Measurements from ENCODE around the gene ACTN4.
"Not testable (repeated sequence)": the region's sequence is repeated elsewhere in the genome, so short reads cannot be mapped to it uniquely, and the experiment has no call there.

The ACTN4 gene

GRCh38 chr19:38765214-38765613 is 117.8 kb downstream of the ACTN4 start:
- no peak overlapping the region for H2AFZ ChIP-seq (ENCODE audit: low read depth, low read length)
- ATAC-seq (ENCODE audit: insufficient read depth, low read depth) = no peak
- H4K20me1 ChIP-seq (ENCODE audit: insufficient read depth, low read length) = no peaks in the 10 kb centered on the region
- H3K79me2 ChIP-seq (ENCODE audit: insufficient read depth, low read length) = no peaks in the 10 kb centered on the region
- H3K4me2 ChIP-seq (ENCODE audit: insufficient read depth, low read length) = no peak overlapping the region
- no peaks in the 10 kb centered on the region for H3K4me1 ChIP-seq (ENCODE audit: insufficient read depth, low read length)
- no peaks in the 10 kb centered on the region for H3K9me3 ChIP-seq (ENCODE audit: insufficient read depth, low read length, severe bottlenecking)
- no peaks in the 10 kb centered on the region for H3K36me3 ChIP-seq (ENCODE audit: insufficient read depth, low read length)
- no peak overlapping the region for H3K9ac ChIP-seq (ENCODE audit: low read depth, low read length)
- DNase-seq = no peak
- no peaks in the 10 kb centered on the region for H3K27me3 ChIP-seq (ENCODE audit: insufficient read depth, low read length, poor library complexity)
- H3K27ac ChIP-seq (ENCODE audit: low read length) = no peak overlapping the region
- H3K4me3 ChIP-seq (ENCODE audit: low read depth in 1 of 2, low read length in 2 of 2) = no peak overlapping the region
- TF ChIP-seq CTCF (IDR thresholded peaks at IDR 0.05; ENCODE audit: borderline replicate concordance, extremely low read depth, low read length, poor library complexity, severe bottlenecking) = no peak
- no peak for TF ChIP-seq EZH2 (IDR thresholded peaks at IDR 0.05; ENCODE audit: borderline replicate concordance, low read depth, low read length, severe bottlenecking)

GRCh38 chr19:38766276-38767047 is 119.0 kb downstream of the ACTN4 start:
- ATAC-seq (ENCODE audit: insufficient read depth, low read depth) (no peak), DNase-seq (no peak)
- H3K79me2 ChIP-seq (ENCODE audit: insufficient read depth, low read length) = no peaks in the 10 kb centered on the region
- TF ChIP-seq CTCF (IDR thresholded peaks at IDR 0.05; ENCODE audit: borderline replicate concordance, extremely low read depth, low read length, poor library complexity, severe bottlenecking) (no peak), EZH2 (IDR thresholded peaks at IDR 0.05; ENCODE audit: borderline replicate concordance, low read depth, low read length, severe bottlenecking) (no peak)
- no peak overlapping the region for H3K27ac ChIP-seq (ENCODE audit: low read length)
- H3K4me1 ChIP-seq (ENCODE audit: insufficient read depth, low read length) = no peaks in the 10 kb centered on the region
- no peak overlapping the region for H2AFZ ChIP-seq (ENCODE audit: low read depth, low read length)
- H3K9me3 ChIP-seq (ENCODE audit: insufficient read depth, low read length, severe bottlenecking) = no peaks in the 10 kb centered on the region
- H3K27me3 ChIP-seq (ENCODE audit: insufficient read depth, low read length, poor library complexity) = no peaks in the 10 kb centered on the region
- H3K9ac ChIP-seq (ENCODE audit: low read depth, low read length) = no peak overlapping the region
- no peak overlapping the region for H3K4me2 ChIP-seq (ENCODE audit: insufficient read depth, low read length)
- no peak overlapping the region for H3K4me3 ChIP-seq (ENCODE audit: low read depth in 1 of 2, low read length in 2 of 2)
- H3K36me3 ChIP-seq (ENCODE audit: insufficient read depth, low read length) = no peaks in the 10 kb centered on the region
- H4K20me1 ChIP-seq (ENCODE audit: insufficient read depth, low read length) = no peaks in the 10 kb centered on the region

GRCh38 chr19:38769635-38770211 is 122.3 kb downstream of the ACTN4 start:
- no peak for TF ChIP-seq CTCF (IDR thresholded peaks at IDR 0.05; ENCODE audit: borderline replicate concordance, extremely low read depth, low read length, poor library complexity, severe bottlenecking)
- no peak for TF ChIP-seq EZH2 (IDR thresholded peaks at IDR 0.05; ENCODE audit: borderline replicate concordance, low read depth, low read length, severe bottlenecking)
- Histone ChIP-seq H3K4me2 (ENCODE audit: insufficient read depth, low read length) (no peak overlapping the region), H2AFZ (ENCODE audit: low read depth, low read length) (no peak overlapping the region), H3K27me3 (ENCODE audit: insufficient read depth, low read length, poor library complexity) (no peaks in the 10 kb centered on the region), H4K20me1 (ENCODE audit: insufficient read depth, low read length) (no peaks in the 10 kb centered on the region), H3K4me1 (ENCODE audit: insufficient read depth, low read length) (no peaks in the 10 kb centered on the region), H3K9me3 (ENCODE audit: insufficient read depth, low read length, severe bottlenecking) (no peaks in the 10 kb centered on the region), H3K27ac (ENCODE audit: low read length) (no peak overlapping the region), H3K79me2 (ENCODE audit: insufficient read depth, low read length) (no peaks in the 10 kb centered on the region), H3K9ac (ENCODE audit: low read depth, low read length) (no peak overlapping the region), H3K4me3 (ENCODE audit: low read depth in 1 of 2, low read length in 2 of 2) (no peak overlapping the region), H3K36me3 (ENCODE audit: insufficient read depth, low read length) (no peaks in the 10 kb centered on the region)
- DNase-seq (no peak), ATAC-seq (ENCODE audit: insufficient read depth, low read depth) (no peak)

GRCh38 chr19:38770228-38770948 is 122.9 kb downstream of the ACTN4 start:
- not testable (repeated sequence) for H3K4me3 ChIP-seq (ENCODE audit: low read depth in 1 of 2, low read length in 2 of 2); H3K4me1 ChIP-seq (ENCODE audit: insufficient read depth, low read length); H3K4me2 ChIP-seq (ENCODE audit: insufficient read depth, low read length); H4K20me1 ChIP-seq (ENCODE audit: insufficient read depth, low read length); H3K36me3 ChIP-seq (ENCODE audit: insufficient read depth, low read length); H3K27ac ChIP-seq (ENCODE audit: low read length); H3K27me3 ChIP-seq (ENCODE audit: insufficient read depth, low read length, poor library complexity); H2AFZ ChIP-seq (ENCODE audit: low read depth, low read length); DNase-seq; ATAC-seq (ENCODE audit: insufficient read depth, low read depth); H3K9me3 ChIP-seq (ENCODE audit: insufficient read depth, low read length, severe bottlenecking); H3K79me2 ChIP-seq (ENCODE audit: insufficient read depth, low read length); H3K9ac ChIP-seq (ENCODE audit: low read depth, low read length)

GRCh38 chr19:38770949-38771275 is 123.5 kb downstream of the ACTN4 start:
- DNase-seq; H3K4me3 ChIP-seq (ENCODE audit: low read depth in 1 of 2, low read length in 2 of 2); H3K9ac ChIP-seq (ENCODE audit: low read depth, low read length); H4K20me1 ChIP-seq (ENCODE audit: insufficient read depth, low read length); H3K27ac ChIP-seq (ENCODE audit: low read length); H3K4me1 ChIP-seq (ENCODE audit: insufficient read depth, low read length); H3K79me2 ChIP-seq (ENCODE audit: insufficient read depth, low read length); H3K27me3 ChIP-seq (ENCODE audit: insufficient read depth, low read length, poor library complexity); H3K9me3 ChIP-seq (ENCODE audit: insufficient read depth, low read length, severe bottlenecking); H2AFZ ChIP-seq (ENCODE audit: low read depth, low read length); H3K4me2 ChIP-seq (ENCODE audit: insufficient read depth, low read length); H3K36me3 ChIP-seq (ENCODE audit: insufficient read depth, low read length): not testable (repeated sequence)
- ATAC-seq (ENCODE audit: insufficient read depth, low read depth) = peak; percentile 90

Data from DND-41 (cell line).